Osteoblast (primary cell): ENCODE results near the gene LRMDA. TPM values are rescaled to one million over a fixed set of nuclear protein-coding genes. Genes with fewer than 3 reads are reported as not detected.

Source experiments
- DNase-seq: peaks from one replicate; pipeline ENCODE4 v3.0.0; 2011; ENCODE audit warnings: low spot score, mixed read lengths; ENCODE audit not compliant: insufficient read length; ENCODE audit errors: missing footprints
- H2AFZ ChIP-seq: 2 replicates; pipeline ENCODE4 v1.6.0; 2011; ENCODE audit warnings: mild to moderate bottlenecking, low read length
- H3K27ac ChIP-seq: 2 replicates; pipeline ENCODE4 v1.5.1; 2011; ENCODE audit warnings: mild to moderate bottlenecking, low read depth, low read length, moderate library complexity
- H3K27me3 ChIP-seq: 2 replicates; pipeline ENCODE4 v1.6.0; 2012; ENCODE audit warnings: mild to moderate bottlenecking, control low read depth, inconsistent platforms, low read length, moderate library complexity; ENCODE audit not compliant: insufficient read depth
- H3K36me3 ChIP-seq: 2 replicates; pipeline ENCODE4 v1.5.1; 2011; ENCODE audit warnings: mild to moderate bottlenecking, low read length, control low read depth, moderate library complexity; ENCODE audit not compliant: insufficient read depth
- H3K4me1 ChIP-seq: 2 replicates; pipeline ENCODE4 v1.5.1; 2011; ENCODE audit warnings: mild to moderate bottlenecking, low read length, control low read depth, moderate library complexity; ENCODE audit not compliant: insufficient read depth
- H3K4me2 ChIP-seq: 2 replicates; pipeline ENCODE4 v1.6.0; 2011; ENCODE audit warnings: mild to moderate bottlenecking, low read length; ENCODE audit not compliant: insufficient read depth
- H3K4me3 ChIP-seq: fragments of 200-600 bp; sonication (generic); 3 replicates; pipeline ENCODE4 v1.5.1; 2012; ENCODE audit warnings: mild to moderate bottlenecking, low read length, inconsistent platforms; ENCODE audit not compliant: insufficient read depth
- H3K79me2 ChIP-seq: 2 replicates; pipeline ENCODE4 v1.6.0; 2012; ENCODE audit warnings: mild to moderate bottlenecking, low read length, control low read depth, inconsistent platforms; ENCODE audit not compliant: insufficient read depth
- H3K9me3 ChIP-seq: 2 replicates; pipeline ENCODE4 v1.5.1; 2011; ENCODE audit warnings: low read depth, low read length, control low read depth
- H4K20me1 ChIP-seq: 2 replicates; pipeline ENCODE4 v1.6.0; 2012; ENCODE audit warnings: mild to moderate bottlenecking, low read length, control low read depth; ENCODE audit not compliant: insufficient read depth
- total RNA-seq: library from RNA; depleted of rRNA; stranded (reverse); fragments of >200 nt; gene quantifications from 2 replicates; pipeline ENCODE4 v1.2.3, GENCODE V29; 2012
- TF ChIP-seq, protein P1 (sequence below): IDR thresholded peaks from 2 replicates; pipeline ENCODE4 v1.5.1; 2011; ENCODE audit warnings: mild to moderate bottlenecking, low read depth, low read length, moderate library complexity; ENCODE audit errors: extremely low read depth

The LRMDA gene
- total RNA-seq, 1 donor: 18.5 TPM

- peak overlapping the region; percentile 15 for H2AFZ ChIP-seq
- H3K27ac ChIP-seq: no peak overlapping the region
- H3K4me1 ChIP-seq: peaks cover 5% of the 10 kb centered on the region
- no peaks in the 10 kb centered on the region for H4K20me1 ChIP-seq
- TF ChIP-seq, protein P1, sequence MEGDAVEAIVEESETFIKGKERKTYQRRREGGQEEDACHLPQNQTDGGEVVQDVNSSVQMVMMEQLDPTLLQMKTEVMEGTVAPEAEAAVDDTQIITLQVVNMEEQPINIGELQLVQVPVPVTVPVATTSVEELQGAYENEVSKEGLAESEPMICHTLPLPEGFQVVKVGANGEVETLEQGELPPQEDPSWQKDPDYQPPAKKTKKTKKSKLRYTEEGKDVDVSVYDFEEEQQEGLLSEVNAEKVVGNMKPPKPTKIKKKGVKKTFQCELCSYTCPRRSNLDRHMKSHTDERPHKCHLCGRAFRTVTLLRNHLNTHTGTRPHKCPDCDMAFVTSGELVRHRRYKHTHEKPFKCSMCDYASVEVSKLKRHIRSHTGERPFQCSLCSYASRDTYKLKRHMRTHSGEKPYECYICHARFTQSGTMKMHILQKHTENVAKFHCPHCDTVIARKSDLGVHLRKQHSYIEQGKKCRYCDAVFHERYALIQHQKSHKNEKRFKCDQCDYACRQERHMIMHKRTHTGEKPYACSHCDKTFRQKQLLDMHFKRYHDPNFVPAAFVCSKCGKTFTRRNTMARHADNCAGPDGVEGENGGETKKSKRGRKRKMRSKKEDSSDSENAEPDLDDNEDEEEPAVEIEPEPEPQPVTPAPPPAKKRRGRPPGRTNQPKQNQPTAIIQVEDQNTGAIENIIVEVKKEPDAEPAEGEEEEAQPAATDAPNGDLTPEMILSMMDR: no peak
- H3K79me2 ChIP-seq: no peaks in the 10 kb centered on the region
- DNase-seq: no peak
- H3K4me2 ChIP-seq: no peak overlapping the region
- no peak overlapping the region for H3K4me3 ChIP-seq
- no peaks in the 10 kb centered on the region for H3K27me3 ChIP-seq
- peaks cover 3% of the 10 kb centered on the region for H3K9me3 ChIP-seq
- H3K36me3 ChIP-seq: no peaks in the 10 kb centered on the region
These were observed 888.2 kb downstream of the LRMDA start for GRCh38 chr10:76319661-76320060.

DNA sequence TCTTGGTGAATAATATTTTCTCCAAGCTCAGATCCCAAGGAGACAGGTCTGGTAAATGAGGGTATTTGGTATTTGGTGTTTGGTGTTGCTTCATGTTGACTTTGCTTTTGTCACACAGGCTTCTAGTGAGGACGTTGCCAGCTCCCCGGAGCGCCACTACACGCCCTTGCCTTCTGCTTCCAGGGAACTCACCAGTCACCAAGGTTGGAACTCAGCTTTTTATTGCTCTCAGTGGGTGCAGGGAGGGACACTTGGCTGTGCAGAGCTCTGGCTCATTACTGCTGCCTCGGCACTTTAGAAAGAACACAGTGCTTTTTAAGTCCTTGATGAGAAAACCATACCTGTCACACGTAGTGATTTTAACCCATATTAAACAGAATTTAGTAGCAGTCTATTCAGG is 892.9 kb downstream of the LRMDA start:
- Histone ChIP-seq H3K27ac (no peak overlapping the region), H3K27me3 (no peaks in the 10 kb centered on the region), H3K79me2 (no peaks in the 10 kb centered on the region), H3K4me1 (peaks cover 5% of the 10 kb centered on the region), H2AFZ (peak overlapping the region; percentile 30), H4K20me1 (no peaks in the 10 kb centered on the region), H3K9me3 (no peaks in the 10 kb centered on the region), H3K36me3 (no peaks in the 10 kb centered on the region), H3K4me2 (no peak overlapping the region), H3K4me3 (no peak overlapping the region)
- no peak for DNase-seq
- TF ChIP-seq, protein P1: no peak

DNA sequence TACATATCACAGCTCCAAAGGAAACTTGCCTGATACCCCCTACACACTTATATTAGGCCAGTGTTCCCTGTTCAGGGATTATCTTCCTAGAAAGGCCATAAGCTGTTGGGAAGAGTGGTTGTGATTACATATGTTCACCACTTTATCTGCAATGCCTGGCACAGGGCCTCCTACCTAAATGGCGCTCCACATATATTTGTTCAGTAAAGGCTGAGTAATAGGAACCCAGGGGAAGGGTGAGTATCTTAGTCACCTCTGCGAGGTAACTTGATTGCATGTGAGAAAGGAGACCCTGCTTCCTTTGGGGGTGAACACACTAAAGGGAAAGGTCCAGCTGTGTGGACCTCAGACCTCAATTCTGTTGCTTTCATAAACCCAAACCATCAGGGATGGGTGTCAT is 896.0 kb downstream of the LRMDA start:
- no peaks in the 10 kb centered on the region for H3K36me3 ChIP-seq
- no peaks in the 10 kb centered on the region for H4K20me1 ChIP-seq
- no peak overlapping the region for H2AFZ ChIP-seq
- H3K4me2 ChIP-seq: no peak overlapping the region
- no peaks in the 10 kb centered on the region for H3K79me2 ChIP-seq
- H3K4me3 ChIP-seq: no peak overlapping the region
- H3K27me3 ChIP-seq: no peaks in the 10 kb centered on the region
- H3K9me3 ChIP-seq: no peaks in the 10 kb centered on the region
- TF ChIP-seq, protein P1: no peak
- DNase-seq: no peak
- H3K4me1 ChIP-seq: peaks cover 18% of the 10 kb centered on the region
- no peak overlapping the region for H3K27ac ChIP-seq

DNA sequence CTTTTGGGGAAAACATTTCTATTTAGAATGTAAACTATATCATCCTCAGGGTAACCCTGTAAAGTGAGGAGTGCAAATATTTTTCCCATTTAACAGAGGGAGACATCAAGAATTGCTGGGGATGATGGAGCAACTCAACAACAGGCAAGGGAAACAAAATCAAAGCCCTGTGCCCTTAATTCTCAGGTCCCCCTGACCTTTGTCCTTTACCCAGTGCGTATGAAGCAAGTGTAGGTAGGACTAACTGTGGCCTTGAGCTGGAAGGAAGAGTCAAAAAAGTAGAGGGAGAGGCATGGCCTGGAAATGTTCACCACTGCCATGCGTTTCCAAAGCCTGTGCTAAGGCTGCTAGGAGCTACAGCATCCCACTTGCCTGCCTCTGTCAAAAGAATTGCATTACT is 896.9 kb downstream of the LRMDA start:
- H3K4me3 ChIP-seq: no peak overlapping the region
- H3K79me2 ChIP-seq: no peaks in the 10 kb centered on the region
- H3K36me3 ChIP-seq: no peaks in the 10 kb centered on the region
- no peaks in the 10 kb centered on the region for H4K20me1 ChIP-seq
- no peak overlapping the region for H3K27ac ChIP-seq
- TF ChIP-seq, protein P1: no peak
- no peak for DNase-seq
- H3K27me3 ChIP-seq: no peaks in the 10 kb centered on the region
- no peak overlapping the region for H2AFZ ChIP-seq
- no peak overlapping the region for H3K4me2 ChIP-seq
- H3K4me1 ChIP-seq: peaks cover 18% of the 10 kb centered on the region
- no peaks in the 10 kb centered on the region for H3K9me3 ChIP-seq
